K562 (cell line): Measurements from ENCODE around the gene SCN1A. TPM values are rescaled to one million over a fixed set of nuclear protein-coding genes. Genes with fewer than 3 reads are reported as not detected.
A peak's percentile ranks its signal among the peaks of the same experiment; 100 is the strongest.

Experiments used
- ATAC-seq: fragments of 200-7000 bp; cut with Tn5 transposase; 3 replicates; pipeline ENCODE4 v1.9.1; 2020; ENCODE audit warnings: moderate library complexity
- BruUV-seq: library from RNA; stranded (reverse); fragments of 400-500 nt; replicated peaks from 2 replicates; lab custom pipeline; 2021; lab: Mats Ljungman, UMichigan
- CTCF ChIA-PET: fragments of 300-600 bp; formaldehyde crosslinking; extraction: SDS; loops from one replicate; lab custom pipeline; 2021; ENCODE audit warnings: low intra/inter-chr PET ratio; lab: Yijun Ruan, JAX
- POLR2A ChIA-PET: fragments of 300-600, 350-650 bp; sonication (Branson Sonifier 250); formaldehyde crosslinking; extraction: SDS; loops from one replicate; lab custom pipeline; 2021; ENCODE audit warnings: antibody characterized with exemption, inconsistent platforms; lab: Yijun Ruan, JAX
- DNase-seq, 4 experiments: peaks; one replicate each; pipeline versions ENCODE4 v3.0.0 to v3.0.0-alpha.2; 2011 to 2018; ENCODE audit warnings: low spot score in 3 of 4, mixed read lengths in 3 of 4; ENCODE audit errors: extremely low read depth in 1 of 4
- FAIRE-seq: peaks from 2 replicates; lab custom pipeline; 2011; peaks lifted over from hg19 to GRCh38; lab: Jason Lieb, UNC
- H2AFZ ChIP-seq: 2 replicates; pipeline ENCODE4 v1.6.0; 2011; ENCODE audit warnings: low read depth, low read length, control low read depth, inconsistent platforms
- H3K27ac ChIP-seq: fragments of 200-600 bp; 3 replicates; pipeline ENCODE4 v1.8.0; 2011; ENCODE audit warnings: low read depth, mild to moderate bottlenecking, control low read depth, inconsistent platforms, low read length, moderate library complexity, mixed read lengths; ENCODE audit errors: extremely low read depth
- H3K27me3 ChIP-seq, 2 experiments: fragments of 300-600 bp in 1 of 2; 2 replicates in 1 of 2; 3 replicates in 1 of 2; pipeline versions ENCODE4 v1.6.0 to v1.8.0; 2011; ENCODE audit warnings: inconsistent platforms in 2 of 2, low read length in 2 of 2, mild to moderate bottlenecking in 1 of 2, mixed read lengths in 1 of 2, moderate library complexity in 1 of 2; ENCODE audit not compliant: control insufficient read depth in 2 of 2, insufficient read depth in 2 of 2
- H3K36me3 ChIP-seq: fragments of 300-600 bp; 3 replicates; pipeline ENCODE4 v1.8.0; 2011; ENCODE audit warnings: mild to moderate bottlenecking, low read length, inconsistent platforms; ENCODE audit not compliant: control insufficient read depth, insufficient read depth
- H3K4me1 ChIP-seq, 2 experiments: fragments of 200-600 bp in 1 of 2; replicated peaks in 1 of 2; 2 replicates in 1 of 2; 3 replicates in 1 of 2; pipeline versions ENCODE4 v1.5.1 to v1.8.0; 2011; ENCODE audit warnings: inconsistent platforms in 2 of 2, low read length in 2 of 2, mild to moderate bottlenecking in 1 of 2, mixed read lengths in 1 of 2, moderate library complexity in 1 of 2; ENCODE audit not compliant: control insufficient read depth in 2 of 2, insufficient read depth in 2 of 2
- H3K4me2 ChIP-seq: 2 replicates; pipeline ENCODE4 v1.6.1; 2011; ENCODE audit warnings: low read length, control low read depth, inconsistent platforms, mixed read lengths; ENCODE audit not compliant: insufficient read depth
- H3K4me3 ChIP-seq: fragments of 200-600 bp; sonication (generic), shearing (Covaris generic); 2 replicates; pipeline ENCODE4 v1.5.1; 2016; ENCODE audit warnings: control low read depth, inconsistent platforms
- H3K79me2 ChIP-seq: fragments of 200-600 bp; 3 replicates; pipeline ENCODE4 v1.8.0; 2011; ENCODE audit warnings: low read length, inconsistent platforms; ENCODE audit not compliant: control insufficient read depth, insufficient read depth
- H3K9ac ChIP-seq, 2 experiments: 2 replicates each; pipeline versions ENCODE4 v1.6.0 to v1.6.1; 2011; ENCODE audit warnings: low read depth in 2 of 2, low read length in 2 of 2, control low read depth in 1 of 2, inconsistent platforms in 1 of 2, mild to moderate bottlenecking in 1 of 2, mixed read lengths in 1 of 2; ENCODE audit not compliant: insufficient read depth in 1 of 2
- H3K9me1 ChIP-seq: one replicate; pipeline ENCODE4 v1.6.0; 2011; ENCODE audit warnings: inconsistent platforms, mild to moderate bottlenecking, low read length, moderate library complexity; ENCODE audit not compliant: control insufficient read depth, insufficient read depth
- H3K9me3 ChIP-seq: replicated peaks from 2 replicates; pipeline ENCODE4 v1.5.1; 2011; ENCODE audit warnings: low read depth, low read length, inconsistent platforms; ENCODE audit not compliant: control insufficient read depth, insufficient read depth
- H4K20me1 ChIP-seq: replicated peaks from 2 replicates; pipeline ENCODE4 v1.6.1; 2011; ENCODE audit warnings: low read length, inconsistent platforms, mixed read lengths; ENCODE audit not compliant: control insufficient read depth, insufficient read depth
- C11orf30 ChIP-seq: fragments of 450-650 bp; IDR thresholded peaks from 2 replicates; pipeline ENCODE4 v1.6.1; 2016; ENCODE audit warnings: low read depth, mild to moderate bottlenecking
- CSDE1 ChIP-seq, 2 experiments: fragments of 450-650 bp; IDR thresholded peaks; 2 replicates each; pipeline ENCODE4 v1.6.1; 2016; ENCODE audit warnings: mild to moderate bottlenecking in 1 of 2
- MAFF ChIP-seq: IDR thresholded peaks from 2 replicates; pipeline ENCODE4 v1.6.1; 2012; ENCODE audit warnings: low read length, improper control_type of control experiment
- MAFG ChIP-seq: fragments of 450-650 bp; conservative IDR thresholded peaks from 2 replicates; pipeline ENCODE4 v1.6.1; 2016; ENCODE audit warnings: missing genetic modification characterization, missing compliant biosample characterization
- TFAM ChIP-seq: fragments of 250-450 bp; sonication (Bioruptor Pico); conservative IDR thresholded peaks from 2 replicates; pipeline ENCODE4 v1.5.0; 2021; ENCODE audit warnings: mild to moderate bottlenecking, moderate library complexity
- ZNF316 ChIP-seq: fragments of 450-650 bp; IDR thresholded peaks from 2 replicates; pipeline ENCODE4 v1.6.1; 2016
- WGBS: fragments of 100-300 bp; shearing (Covaris generic); methylation state at CpG from one replicate; pipeline ENCODE4 v1.1.6; 2016; ENCODE audit warnings: low coverage, mixed read lengths; ENCODE audit not compliant: insufficient coverage; ENCODE audit errors: missing lambda C conversion rate; 5-methylcytosine and 5-hydroxymethylcytosine counted together
- in situ Hi-C: fragments of 300-500 bp; cut with MboI; formaldehyde crosslinking; loops from 4 replicates; pipeline ENCODE4 v1.15.0; 2018; ENCODE audit warnings: inconsistent platforms, mixed read lengths
- intact Hi-C: fragments of 100-400 bp; cut with micrococcal nuclease; formaldehyde crosslinking; loops from 2 replicates; pipeline ENCODE4 v1.14.2; 2022
- polyA plus RNA-seq, 8 experiments: library from polyadenylated mRNA; depleted of rRNA in 4 of 8; stranded (reverse) in 5 of 8; unstranded in 3 of 8; fragments of >200 nt; fragmentation: Nextera tagmentation in 2 of 8; fragmentation: Illumina TruSeq in 1 of 8; extraction: Ambion mirVana in 2 of 8; extraction: Trizol in 1 of 8; gene quantifications; 2 replicates each; pipeline versions ENCODE4 v1.2.1 to v1.2.3, GENCODE V29; 2011 to 2014; ENCODE audit warnings: inconsistent platforms in 1 of 8, missing spikeins in 1 of 8
- total RNA-seq, 7 experiments: library from RNA; depleted of rRNA in 6 of 7; stranded (reverse); fragments of >200 nt in 6 of 7; fragmentation: Illumina TruSeq in 2 of 7; extraction: Trizol in 2 of 7; gene quantifications; 2 replicates each; pipeline versions ENCODE4 v1.2.1 to v1.2.3, GENCODE V29; 2011 to 2021; ENCODE audit warnings: low replicate concordance in 1 of 7
- TF ChIP-seq, protein P1 (sequence below): fragments of 450-650 bp; IDR thresholded peaks from 2 replicates; pipeline ENCODE4 v1.6.1; 2018; ENCODE audit not compliant: partially characterized antibody
- TF ChIP-seq, protein P2 (sequence below): fragments of 450-650 bp; formaldehyde crosslinking; IDR thresholded peaks from 2 replicates; pipeline ENCODE4 v1.4.0; 2022; ENCODE audit warnings: missing genetic modification characterization

SCN1A gene
- total and polyA plus RNA-seq, 9 of the 15 experiments (the other 6 are each of a cell fraction or from before 2014, with no cell fraction given): not detected

DNA sequence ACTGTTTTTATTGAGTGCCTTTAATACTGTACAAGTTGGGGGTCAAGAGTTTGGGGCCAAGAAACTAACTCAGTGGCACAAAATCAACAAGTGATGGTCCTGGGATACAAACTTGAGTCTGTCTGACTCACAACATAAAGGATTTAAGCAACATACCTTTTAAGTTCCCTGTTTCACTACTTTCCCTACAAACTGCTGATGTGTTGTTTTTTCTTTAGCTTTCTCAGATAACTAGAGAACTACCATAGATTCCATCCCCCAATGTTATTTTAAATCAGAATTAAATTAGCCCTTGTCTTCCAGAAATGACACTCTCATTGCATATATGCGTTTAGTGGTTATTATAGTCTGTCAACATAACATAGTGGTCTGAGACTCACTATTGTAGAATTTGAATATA, 116.2 kb downstream of the SCN1A start:
- BruUV-seq: no TSS peak
- Histone ChIP-seq H3K4me2 (no peak overlapping the region), H3K4me3 (no peak overlapping the region), H3K4me1 (no peaks in the 10 kb centered on the region), H4K20me1 (no peaks in the 10 kb centered on the region), H3K79me2 (no peaks in the 10 kb centered on the region), H3K27ac (no peak overlapping the region), H2AFZ (no peak overlapping the region), H3K27me3 (no peaks in the 10 kb centered on the region), H3K36me3 (no peaks in the 10 kb centered on the region), H3K9ac (no peak overlapping the region), H3K9me3 (no peaks in the 10 kb centered on the region), H3K9me1 (no peaks in the 10 kb centered on the region)
- no peak for FAIRE-seq
- ATAC-seq: no peak
- CTCF ChIA-PET: no interaction called here
- intact Hi-C loops: no loop called here
- TF ChIP-seq C11orf30: peak; percentile 55; the same call in 1 of the 2 replicates
- TF ChIP-seq, protein P1, sequence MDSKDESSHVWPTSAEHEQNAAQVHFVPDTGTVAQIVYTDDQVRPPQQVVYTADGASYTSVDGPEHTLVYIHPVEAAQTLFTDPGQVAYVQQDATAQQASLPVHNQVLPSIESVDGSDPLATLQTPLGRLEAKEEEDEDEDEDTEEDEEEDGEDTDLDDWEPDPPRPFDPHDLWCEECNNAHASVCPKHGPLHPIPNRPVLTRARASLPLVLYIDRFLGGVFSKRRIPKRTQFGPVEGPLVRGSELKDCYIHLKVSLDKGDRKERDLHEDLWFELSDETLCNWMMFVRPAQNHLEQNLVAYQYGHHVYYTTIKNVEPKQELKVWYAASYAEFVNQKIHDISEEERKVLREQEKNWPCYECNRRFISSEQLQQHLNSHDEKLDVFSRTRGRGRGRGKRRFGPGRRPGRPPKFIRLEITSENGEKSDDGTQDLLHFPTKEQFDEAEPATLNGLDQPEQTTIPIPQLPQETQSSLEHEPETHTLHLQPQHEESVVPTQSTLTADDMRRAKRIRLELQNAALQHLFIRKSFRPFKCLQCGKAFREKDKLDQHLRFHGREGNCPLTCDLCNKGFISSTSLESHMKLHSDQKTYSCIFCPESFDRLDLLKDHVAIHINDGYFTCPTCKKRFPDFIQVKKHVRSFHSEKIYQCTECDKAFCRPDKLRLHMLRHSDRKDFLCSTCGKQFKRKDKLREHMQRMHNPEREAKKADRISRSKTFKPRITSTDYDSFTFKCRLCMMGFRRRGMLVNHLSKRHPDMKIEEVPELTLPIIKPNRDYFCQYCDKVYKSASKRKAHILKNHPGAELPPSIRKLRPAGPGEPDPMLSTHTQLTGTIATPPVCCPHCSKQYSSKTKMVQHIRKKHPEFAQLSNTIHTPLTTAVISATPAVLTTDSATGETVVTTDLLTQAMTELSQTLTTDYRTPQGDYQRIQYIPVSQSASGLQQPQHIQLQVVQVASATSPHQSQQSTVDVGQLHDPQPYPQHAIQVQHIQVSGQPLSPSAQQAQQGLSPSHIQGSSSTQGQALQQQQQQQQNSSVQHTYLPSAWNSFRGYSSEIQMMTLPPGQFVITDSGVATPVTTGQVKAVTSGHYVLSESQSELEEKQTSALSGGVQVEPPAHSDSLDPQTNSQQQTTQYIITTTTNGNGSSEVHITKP: no peak
- TF ChIP-seq TFAM (CRISPR knock-in tag): no peak
- peak; percentile 73 for TF ChIP-seq ZNF316
- peak; percentile 20; the same call in 1 of the 2 replicates for TF ChIP-seq MAFF
- no peak for TF ChIP-seq CSDE1 (IDR thresholded peaks at IDR 0.05)
- TF ChIP-seq, protein P2, sequence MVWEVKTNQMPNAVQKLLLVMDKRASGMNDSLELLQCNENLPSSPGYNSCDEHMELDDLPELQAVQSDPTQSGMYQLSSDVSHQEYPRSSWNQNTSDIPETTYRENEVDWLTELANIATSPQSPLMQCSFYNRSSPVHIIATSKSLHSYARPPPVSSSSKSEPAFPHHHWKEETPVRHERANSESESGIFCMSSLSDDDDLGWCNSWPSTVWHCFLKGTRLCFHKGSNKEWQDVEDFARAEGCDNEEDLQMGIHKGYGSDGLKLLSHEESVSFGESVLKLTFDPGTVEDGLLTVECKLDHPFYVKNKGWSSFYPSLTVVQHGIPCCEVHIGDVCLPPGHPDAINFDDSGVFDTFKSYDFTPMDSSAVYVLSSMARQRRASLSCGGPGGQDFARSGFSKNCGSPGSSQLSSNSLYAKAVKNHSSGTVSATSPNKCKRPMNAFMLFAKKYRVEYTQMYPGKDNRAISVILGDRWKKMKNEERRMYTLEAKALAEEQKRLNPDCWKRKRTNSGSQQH (CRISPR knock-in tag): no peak
- TF ChIP-seq MAFG (tag): 0 out of 2 replicates have a peak, but pooled peaks have one; percentile 22
- POLR2A ChIA-PET: interaction anchor here (0.6 kb wide), 1 partner anchor 397 kb away, joined by 4 read pairs; no protein-coding TSS in a partner anchor
- 0% methylated on average over 1 of the region's 1 CpG for WGBS
- in situ Hi-C loops: no loop called here
- no peak for DNase-seq
